Left cardiac atrium (tissue), 4 donors: ENCODE data around the gene APOL5. TPM values are rescaled to one million over a fixed set of nuclear protein-coding genes. Genes with fewer than 3 reads are reported as not detected.
A peak's percentile ranks its signal among the peaks of the same experiment; 100 is the strongest.

Experiments used
- ATAC-seq, 2 donors: fragments of 200-7000 bp; cut with Tn5 transposase; one replicate each; pipeline ENCODE4 v1.9.1; 2020; ENCODE audit warnings: mild to moderate bottlenecking in 2 of 2, moderate library complexity in 2 of 2
- DNase-seq: peaks from one replicate; pipeline ENCODE4 v3.0.0-alpha.2; 2020
- intact Hi-C, 2 donors: fragments of 100-400 bp; cut with DNase I; formaldehyde crosslinking; loops; one replicate each; pipeline versions ENCODE4 v1.14.1 to v1.15.1; 2022 to 2023
- total RNA-seq, 2 donors: library from RNA; stranded (reverse); fragmentation: NEBNext Ultra II Directional; extraction: Animal tissue kit (Norgen Biotek cat#: 25700); gene quantifications; one replicate each; pipeline ENCODE4 v1.2.1, GENCODE V29; 2021
- donor health status: DM: no; HTN: yes; CAD: no.
- donor health status: DM: no; HTN: yes; CAD: no; lungs with severe emphysema.
- donor health status: DM: yes; HTN: yes; CAD: no.
- donor health status: Dilated cardiomyopathy.

The APOL5 gene
- total RNA-seq, 2 donors from 2014 or later, result not detected

- no peak for ATAC-seq
- no peak for DNase-seq
- intact Hi-C loops, result no loop called here
Observed at GRCh38 chr22:35703861-35704584, 13.6 kb upstream of the APOL5 start.

DNA sequence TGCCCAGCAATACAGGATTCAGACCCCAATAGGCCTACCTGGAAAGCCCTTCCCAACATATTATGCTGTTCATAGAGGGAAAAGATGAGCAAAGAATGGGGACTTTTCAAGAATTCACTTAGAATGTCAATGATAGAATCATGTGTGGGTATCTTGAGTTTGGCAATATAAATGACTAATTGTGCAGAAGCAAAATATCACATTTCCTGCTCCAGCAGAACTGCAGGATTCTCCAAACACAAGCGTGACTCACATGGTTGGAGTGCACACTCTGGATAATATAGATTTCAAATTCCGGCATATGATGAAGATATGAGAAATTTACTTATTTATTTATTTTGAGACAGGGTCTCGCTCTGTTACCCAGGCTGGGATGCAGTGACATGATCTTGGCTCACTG, 12.5 kb upstream of the APOL5 start:
- intact Hi-C loops, result no loop called here
- ATAC-seq, result no peak

GRCh38 chr22:35708453-35708852, 9.2 kb upstream of the APOL5 start:
- intact Hi-C loops, result no loop called here
- ATAC-seq (no peak), DNase-seq (no peak)

More for the DNA sequence above, 12.5 kb upstream of the APOL5 start:
- no peak for DNase-seq

DNA sequence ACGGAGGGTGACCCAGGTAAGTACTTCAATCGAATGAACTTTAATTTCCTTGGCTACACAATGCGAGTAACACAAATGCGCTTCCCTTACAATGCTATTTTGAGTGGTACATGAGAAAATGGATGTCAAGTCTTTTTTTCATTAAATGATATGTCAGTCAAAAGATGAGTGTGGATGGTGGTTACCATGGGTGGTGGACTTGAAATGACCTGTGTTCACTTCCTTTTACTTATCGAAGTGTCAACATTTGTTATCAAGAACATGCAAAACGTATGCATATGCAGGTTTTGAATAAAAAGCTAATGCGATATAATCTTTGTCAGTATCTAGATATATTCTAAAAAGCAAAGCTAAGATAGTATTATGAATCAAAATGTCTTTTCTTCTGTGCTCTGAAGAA, 8.8 kb upstream of the APOL5 start:
- DNase-seq (no peak), ATAC-seq (no peak)

GRCh38 chr22:35711336-35711735, 6.3 kb upstream of the APOL5 start:
- ATAC-seq, result no peak
- intact Hi-C loops, result no loop called here
- DNase-seq, result no peak

More for the DNA sequence above, 8.8 kb upstream of the APOL5 start:
- intact Hi-C loops, result no loop called here

DNA sequence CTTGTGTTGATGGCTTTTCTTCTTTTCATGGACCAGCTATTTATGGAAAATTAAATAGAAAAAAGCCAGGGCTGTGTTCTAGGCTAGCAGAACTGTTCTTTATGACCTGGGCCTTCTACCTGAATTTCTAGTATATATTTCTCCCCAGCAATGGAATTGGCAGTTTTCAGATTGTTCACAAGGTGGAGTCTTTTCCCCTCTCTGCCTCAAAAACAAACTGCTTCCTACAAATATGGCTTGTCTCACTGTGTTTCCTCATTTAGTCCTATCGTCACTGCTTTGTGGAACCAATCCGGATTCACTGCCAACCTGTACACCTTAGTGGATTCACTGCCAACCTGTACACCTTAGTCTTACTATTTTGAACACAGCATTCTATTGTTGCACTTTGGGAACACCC, 5.0 kb upstream of the APOL5 start:
- DNase-seq, result no peak
- intact Hi-C loops, result no loop called here
- ATAC-seq, result no peak

GRCh38 chr22:35719212-35719875, 1.7 kb downstream of the APOL5 start:
- no peak for ATAC-seq
- no peak for DNase-seq
- intact Hi-C loops, result no loop called here

GRCh38 chr22:35721960-35722359, 4.3 kb downstream of the APOL5 start:
- no peak for ATAC-seq
- intact Hi-C loops, result no loop called here

DNA sequence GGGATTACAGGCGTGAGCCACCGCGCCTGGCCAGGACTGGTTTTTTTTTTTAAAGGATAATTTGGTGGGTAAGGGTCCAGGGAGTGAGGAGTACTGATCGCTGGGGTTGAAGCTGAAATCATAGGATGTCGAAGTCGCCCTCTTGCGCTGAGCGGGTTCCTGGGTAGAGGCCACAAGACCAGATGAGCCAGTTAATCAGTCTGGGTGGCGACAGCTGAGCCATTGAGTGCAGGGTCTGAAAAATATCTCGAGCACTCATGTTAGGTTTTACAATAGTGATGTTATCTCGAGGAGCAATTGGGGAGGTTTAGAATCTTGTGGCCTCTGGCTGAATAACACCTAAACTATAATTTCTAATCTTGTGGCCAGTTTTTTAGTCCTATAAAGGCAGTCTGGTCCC, 7.8 kb downstream of the APOL5 start:
- intact Hi-C loops, result no loop called here
- DNase-seq, result no peak
- no peak for ATAC-seq

More at GRCh38 chr22:35721960-35722359, 4.3 kb downstream of the APOL5 start:
- no peak for DNase-seq

DNA sequence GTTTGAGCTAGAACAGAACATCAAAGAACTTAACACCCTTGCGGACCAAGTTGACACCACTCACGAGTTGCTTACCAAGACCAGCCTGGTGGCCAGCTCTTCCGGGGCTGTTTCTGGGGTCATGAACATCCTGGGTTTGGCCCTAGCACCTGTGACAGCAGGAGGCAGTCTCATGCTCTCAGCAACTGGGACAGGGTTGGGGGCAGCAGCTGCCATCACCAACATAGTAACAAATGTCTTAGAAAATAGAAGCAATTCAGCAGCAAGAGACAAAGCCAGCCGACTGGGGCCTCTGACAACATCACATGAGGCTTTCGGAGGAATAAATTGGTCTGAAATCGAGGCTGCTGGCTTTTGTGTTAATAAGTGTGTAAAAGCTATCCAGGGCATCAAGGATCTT, 8.7 kb downstream of the APOL5 start:
- intact Hi-C loops, result no loop called here
- no peak for DNase-seq
- no peak for ATAC-seq

DNA sequence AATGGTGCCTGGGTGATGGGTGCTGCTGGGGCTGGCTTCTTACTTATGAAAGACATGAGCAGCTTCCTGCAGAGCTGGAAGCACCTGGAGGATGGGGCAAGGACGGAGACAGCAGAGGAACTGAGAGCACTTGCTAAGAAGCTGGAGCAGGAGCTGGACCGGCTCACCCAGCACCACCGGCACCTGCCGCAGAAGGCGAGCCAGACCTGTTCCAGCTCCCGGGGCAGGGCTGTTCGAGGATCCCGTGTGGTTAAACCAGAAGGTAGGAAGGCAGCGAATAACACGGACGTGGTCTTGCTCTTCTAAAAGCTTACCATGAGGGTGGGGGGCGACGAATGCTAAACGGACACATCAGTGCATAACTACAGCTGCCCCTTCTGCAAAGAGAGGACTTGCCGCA, 9.3 kb downstream of the APOL5 start:
- DNase-seq (no peak), ATAC-seq (no peak)
- intact Hi-C loops, result no loop called here

DNA sequence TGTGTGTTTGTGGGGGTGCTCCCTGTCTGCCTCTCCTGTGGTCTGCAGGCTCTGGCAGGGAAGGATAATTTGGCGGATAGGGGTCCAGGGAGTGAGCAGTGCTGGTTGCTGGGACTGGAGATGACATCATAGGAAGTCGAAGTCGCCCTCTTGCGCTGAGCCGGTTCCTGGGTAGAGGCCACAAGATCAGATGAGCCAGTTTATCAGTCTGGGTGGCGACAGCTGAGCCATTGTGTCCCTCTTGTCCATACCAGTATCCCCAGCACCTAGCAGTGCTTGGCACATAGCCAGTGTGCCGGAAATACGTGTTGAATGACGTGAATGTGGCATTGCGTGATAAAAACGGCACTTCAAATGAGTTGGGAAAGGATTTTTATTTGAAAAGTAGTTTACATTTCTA, 9.8 kb downstream of the APOL5 start:
- ATAC-seq (peak in 1 of 2 donors; percentile 36), DNase-seq (peak; percentile 52)
- intact Hi-C loops, result no loop called here

- intact Hi-C loops, result no loop called here
Observed at GRCh38 chr22:35728639-35729308, 11.1 kb downstream of the APOL5 start.

DNA sequence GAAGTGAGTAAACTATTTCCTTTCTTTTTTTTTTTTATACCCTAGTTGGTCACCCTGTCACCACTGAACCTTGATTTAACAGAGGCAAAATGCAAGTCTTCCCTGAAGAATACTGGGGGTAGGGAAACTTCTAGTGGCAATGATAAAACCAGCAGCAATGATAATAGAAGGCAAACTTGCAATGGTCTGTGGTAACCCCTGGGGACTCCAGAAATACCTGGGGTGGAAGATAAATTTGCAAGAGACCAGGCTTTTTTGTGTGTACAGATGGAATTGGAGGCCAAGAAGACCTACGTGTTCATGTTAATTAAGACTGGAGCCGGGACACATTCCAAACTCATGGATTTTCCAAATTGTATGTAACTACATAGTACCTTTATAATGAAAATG, 11.6 kb downstream of the APOL5 start:
- ATAC-seq (no peak), DNase-seq (no peak)
- intact Hi-C loops, result no loop called here

More at GRCh38 chr22:35728639-35729308, 11.1 kb downstream of the APOL5 start:
- ATAC-seq, result no peak
- DNase-seq, result no peak

- ATAC-seq, result no peak
- intact Hi-C loops, result no loop called here
- no peak for DNase-seq
Observed at GRCh38 chr22:35731321-35731720, 13.6 kb downstream of the APOL5 start.

DNA sequence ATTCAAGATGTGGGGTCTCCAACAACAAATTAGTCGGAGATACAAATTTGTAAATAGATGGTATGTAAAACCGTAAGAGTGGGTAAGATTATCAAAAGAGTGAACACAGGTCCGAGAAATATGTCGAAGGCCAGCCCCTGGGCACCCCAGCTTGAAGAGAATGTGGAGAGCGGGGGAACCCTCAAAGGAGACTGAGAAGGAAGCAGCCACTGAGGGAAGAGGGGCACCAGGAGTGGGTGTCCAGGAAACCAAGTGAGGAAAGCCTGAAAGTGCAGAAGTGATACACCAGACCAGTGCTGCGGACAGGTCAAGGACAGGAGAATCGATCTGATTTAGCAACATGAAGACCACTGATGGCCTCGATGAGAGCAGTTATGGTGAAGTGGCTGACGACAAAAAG, 14.4 kb downstream of the APOL5 start:
- no peak for ATAC-seq
- intact Hi-C loops, result no loop called here
- DNase-seq, result no peak

DNA sequence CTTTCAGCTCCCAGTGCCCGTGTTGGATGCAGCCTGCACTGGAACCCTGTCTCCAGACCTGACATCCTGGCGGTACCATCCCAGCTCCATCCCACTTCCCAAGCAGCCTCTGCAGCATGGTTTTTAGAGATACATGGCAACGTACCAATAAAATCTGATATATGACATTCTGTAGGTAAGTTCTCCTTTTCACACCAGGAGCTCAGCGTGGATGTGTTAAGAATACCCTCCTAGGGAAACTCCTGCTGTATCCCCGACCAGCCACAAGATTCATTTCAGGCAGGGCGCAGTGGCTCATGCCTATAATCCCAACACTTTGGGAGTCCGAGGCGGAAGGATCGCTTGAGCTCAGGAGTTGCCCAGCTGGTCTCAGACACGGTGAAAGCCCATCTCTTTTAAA, 15.4 kb downstream of the APOL5 start:
- no peak for DNase-seq
- intact Hi-C loops, result no loop called here
- no peak for ATAC-seq

DNA sequence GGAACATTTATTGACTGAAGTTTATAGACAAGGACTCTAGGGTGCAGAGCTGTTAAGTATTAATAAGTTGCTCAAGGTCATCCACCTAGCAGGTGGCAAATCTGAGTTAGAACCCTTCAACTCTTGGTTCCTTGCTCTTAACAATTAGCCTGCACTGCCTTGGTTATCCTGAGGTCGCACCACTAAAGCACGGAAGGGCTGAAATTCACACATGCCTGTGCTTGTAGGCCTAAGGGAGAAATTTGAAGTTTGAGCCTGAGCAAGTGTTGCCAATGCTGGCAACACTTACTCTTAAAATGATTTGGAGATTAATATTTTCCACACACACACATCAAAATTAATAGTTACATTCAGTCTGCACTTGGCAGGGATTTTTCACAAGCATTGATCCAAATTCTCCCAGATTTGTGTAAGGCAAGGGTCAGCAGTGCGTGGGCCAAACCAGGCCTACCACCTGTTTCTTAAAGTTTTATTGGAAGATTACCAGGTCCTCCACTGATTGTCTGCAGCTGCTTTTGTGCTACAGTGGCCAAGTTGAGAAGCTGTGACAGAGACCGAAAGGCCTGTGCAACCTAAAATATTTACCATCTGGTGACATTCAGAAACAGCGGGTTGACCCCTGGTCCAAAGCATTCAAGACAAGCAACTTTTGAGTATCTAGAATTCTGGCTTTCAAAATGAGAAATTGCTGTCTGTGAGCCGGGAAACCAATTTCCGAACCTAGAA, 16.3 kb downstream of the APOL5 start:
- ATAC-seq, result peak; percentile 50 to 75
- no peak for DNase-seq
- intact Hi-C loops, result no loop called here

- DNase-seq (no peak), ATAC-seq (no peak)
- intact Hi-C loops, result no loop called here
Observed at GRCh38 chr22:35734517-35734827, 16.8 kb downstream of the APOL5 start.

- ATAC-seq (no peak), DNase-seq (no peak)
- intact Hi-C loops, result no loop called here
Observed at GRCh38 chr22:35735542-35735941, 17.9 kb downstream of the APOL5 start.
